HG02678 (cell line): ENCODE results near the gene LMO1.

Experiments
- ATAC-seq: cut with Tn5 transposase; IDR thresholded peaks from one replicate; pipeline ENCODE4 v1.9.1; 2021; ENCODE audit warnings: mild to moderate bottlenecking, moderate library complexity; ENCODE audit not compliant: unreplicated experiment

Gene LMO1

DNA sequence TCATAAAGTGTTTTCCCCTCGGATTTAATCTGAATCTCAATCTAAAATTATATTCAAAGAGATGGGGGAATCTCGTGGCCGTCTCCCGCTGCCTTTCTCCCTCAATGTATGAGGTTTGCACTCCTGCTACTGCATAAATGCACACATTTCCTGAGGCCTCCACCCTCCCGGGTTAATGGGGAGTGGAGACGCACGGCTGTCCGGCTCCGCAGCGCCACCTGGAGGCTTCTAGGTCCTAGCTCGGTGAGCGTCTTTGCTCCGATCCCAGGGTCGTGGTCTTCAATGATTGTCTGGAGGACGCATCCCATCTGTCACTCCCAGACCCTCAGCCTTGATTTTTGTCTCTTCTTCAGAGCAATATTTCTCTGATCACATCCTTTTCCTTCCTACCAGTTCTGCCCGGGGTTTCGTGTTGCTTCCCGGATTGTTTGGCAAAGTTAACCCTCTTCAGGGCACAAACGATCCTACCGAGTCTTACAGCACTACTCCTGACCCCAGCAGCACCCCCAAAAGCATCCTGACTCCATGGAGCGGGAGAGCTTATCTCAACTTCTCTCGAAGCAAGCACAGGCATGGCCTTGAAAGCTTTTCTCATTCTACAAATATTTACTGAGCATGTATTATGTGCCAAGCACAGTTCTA is at the start of gene LMO1:
Gene LMO1, minus strand, starts transcription at position 110 of the 642 bp plus-strand sequence. CDS start 516 bp downstream, outside the sequence.
- peak; percentile 77 for ATAC-seq

DNA sequence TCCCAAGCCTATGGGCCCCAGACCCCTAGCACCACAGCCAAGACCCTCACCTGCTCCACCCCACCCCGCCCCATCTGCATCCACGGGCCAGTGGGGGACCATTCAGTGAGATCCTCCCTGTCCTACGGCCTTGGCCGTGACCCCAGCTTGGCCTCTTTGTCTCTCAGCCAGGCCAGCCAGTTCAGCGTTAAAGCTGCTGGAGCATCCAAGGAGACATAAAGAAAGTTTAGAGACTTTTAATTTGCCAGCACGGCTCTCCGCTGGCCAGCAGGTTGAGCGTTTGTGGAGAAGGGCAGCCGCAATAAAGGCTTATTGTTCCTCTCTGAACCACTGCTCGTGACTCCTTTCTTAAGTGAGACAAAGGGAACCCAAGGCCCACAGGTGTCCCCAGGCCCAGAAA is 49.3 kb upstream of the LMO1 start:
- no peak for ATAC-seq

- ATAC-seq: no peak
Measured at GRCh38 chr11:8311366-8311765, 47.7 kb upstream of the LMO1 start.

- ATAC-seq: no peak
Measured at GRCh38 chr11:8310743-8311298, 47.1 kb upstream of the LMO1 start.

- no peak for ATAC-seq
Measured at GRCh38 chr11:8309862-8310261, 46.2 kb upstream of the LMO1 start.

DNA sequence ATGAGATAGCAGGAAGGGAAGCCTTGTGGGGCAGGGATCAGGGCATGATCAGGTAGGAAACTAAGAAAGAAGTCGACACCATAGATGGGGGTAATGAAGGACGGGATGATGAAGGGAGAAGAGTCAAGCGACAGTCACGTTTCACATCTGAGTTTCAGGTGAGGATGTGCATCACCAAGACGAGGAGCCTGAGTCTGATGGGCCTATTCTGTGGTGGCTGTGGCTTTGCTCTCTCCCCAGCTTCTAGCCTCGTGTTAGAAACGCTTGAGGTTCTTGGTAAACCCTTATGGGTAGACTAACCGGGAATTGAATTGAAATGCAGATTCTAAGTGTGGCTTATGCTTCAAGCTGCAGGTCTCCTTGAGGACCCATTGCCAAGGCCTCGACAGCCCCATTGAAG is 45.6 kb upstream of the LMO1 start:
- ATAC-seq: no peak

DNA sequence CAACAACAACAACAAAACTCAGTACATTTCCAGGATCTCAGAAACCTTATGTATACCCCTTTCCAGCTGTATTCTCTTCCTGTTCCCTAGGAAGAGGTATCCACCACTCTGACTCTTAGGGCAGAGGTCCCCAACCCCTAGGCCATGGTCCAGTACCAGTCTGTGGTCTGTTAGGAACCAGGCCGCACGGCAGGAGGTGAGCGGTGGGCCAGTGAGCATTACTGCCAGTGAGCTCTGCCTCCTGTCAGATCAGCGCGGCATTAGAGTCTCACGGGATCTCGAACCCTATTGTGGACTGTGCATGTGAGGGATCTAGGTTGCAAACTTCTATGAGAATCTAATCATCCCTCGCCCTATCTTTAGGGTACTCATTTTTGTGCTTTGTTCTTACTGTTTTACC is 43.9 kb upstream of the LMO1 start:
- no peak for ATAC-seq

GRCh38 chr11:8301622-8302021 is 37.9 kb upstream of the LMO1 start:
- ATAC-seq: no peak

GRCh38 chr11:8298801-8299786 is 35.4 kb upstream of the LMO1 start:
- no peak for ATAC-seq

DNA sequence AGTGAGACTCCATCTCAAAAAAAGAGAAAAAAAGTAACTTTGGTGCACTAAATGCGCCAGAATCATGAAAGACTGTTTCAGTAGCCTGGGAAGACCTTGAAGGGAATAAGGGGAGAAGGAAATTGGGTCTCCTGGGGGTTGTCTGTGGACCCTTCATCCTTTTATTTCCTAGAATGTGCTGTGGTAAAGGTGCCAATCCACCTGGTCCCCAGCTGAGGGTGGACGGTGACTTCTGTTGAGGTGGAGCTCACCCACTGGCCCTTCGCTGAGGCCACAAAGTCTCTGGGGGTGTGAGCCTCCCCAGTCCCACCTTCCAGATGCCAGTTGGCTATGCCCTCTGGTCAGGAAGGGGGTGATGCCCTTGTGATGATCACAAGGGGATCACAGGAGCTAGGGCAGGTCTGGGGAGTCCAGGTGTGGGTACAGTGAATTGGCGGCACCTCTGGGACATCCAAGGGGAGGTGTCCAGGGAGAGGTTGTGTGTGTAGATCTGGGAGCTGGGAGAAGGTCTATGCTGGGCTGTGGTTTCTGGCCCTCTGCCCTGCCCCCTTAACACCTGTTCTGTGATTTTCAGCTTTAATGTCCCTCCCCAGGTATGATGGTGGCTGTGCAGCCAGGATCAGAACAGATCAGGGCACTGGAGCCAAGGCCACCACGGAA is 34.2 kb upstream of the LMO1 start:
- ATAC-seq: no peak

- ATAC-seq: no peak
Measured at GRCh38 chr11:8296872-8297271, 33.2 kb upstream of the LMO1 start.

GRCh38 chr11:8296038-8296649 is 32.5 kb upstream of the LMO1 start:
- no peak for ATAC-seq

- no peak for ATAC-seq
Measured at GRCh38 chr11:8294251-8294935, 30.7 kb upstream of the LMO1 start.

GRCh38 chr11:8293171-8293570 is 29.5 kb upstream of the LMO1 start:
- ATAC-seq: no peak

- ATAC-seq: no peak
Measured at GRCh38 chr11:8292351-8292750, 28.7 kb upstream of the LMO1 start.

DNA sequence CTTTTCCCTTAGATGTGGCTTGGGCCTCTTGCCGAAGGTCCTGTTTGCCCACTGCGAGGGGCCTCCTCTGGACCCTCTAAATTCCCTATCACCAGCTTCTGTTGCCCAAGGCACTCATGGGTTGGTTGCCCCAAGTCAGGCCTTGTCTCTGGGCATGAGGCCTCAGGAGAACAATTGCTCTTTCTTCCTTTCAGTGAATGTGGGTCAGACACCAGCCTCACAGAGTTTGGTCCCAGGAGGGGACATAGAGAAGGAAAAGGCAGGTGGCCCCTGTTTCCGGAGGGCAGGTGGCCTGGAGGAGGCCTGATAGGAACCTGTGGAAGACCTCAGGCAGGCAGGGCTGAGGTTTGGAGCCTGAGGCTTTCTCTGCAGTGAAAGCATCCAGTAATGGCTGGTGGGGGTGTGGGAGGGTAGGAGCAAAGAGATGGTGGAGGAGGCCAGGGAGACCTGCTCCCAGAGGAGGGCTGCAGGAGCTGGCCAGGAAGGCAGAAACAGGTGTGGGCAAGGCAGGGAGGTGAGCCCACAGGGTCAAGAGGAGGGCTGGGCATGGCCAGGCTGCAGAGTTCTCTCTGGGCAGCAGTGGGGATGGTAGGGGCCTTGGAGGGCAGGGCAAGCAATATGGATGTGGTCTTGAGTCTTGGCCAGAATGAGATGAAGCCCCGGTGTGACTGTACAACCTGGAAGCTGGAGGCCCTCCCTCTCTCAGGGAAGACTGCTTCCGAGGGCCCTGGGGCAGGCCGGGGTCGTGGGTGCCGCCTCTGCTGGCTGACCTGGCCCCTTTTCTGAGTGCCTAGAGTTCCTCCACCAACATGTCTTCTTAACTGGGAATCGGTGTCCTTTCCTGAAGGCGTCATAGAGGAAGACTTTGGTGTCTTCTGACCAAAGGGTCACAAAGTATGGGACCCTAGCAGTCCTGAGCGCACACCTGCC is 28.0 kb upstream of the LMO1 start:
- ATAC-seq: no peak

GRCh38 chr11:8290081-8290810 is 26.6 kb upstream of the LMO1 start:
- ATAC-seq: no peak

- ATAC-seq: no peak
Measured at GRCh38 chr11:8289492-8289918, 25.8 kb upstream of the LMO1 start.
